Fibroblast of lung (primary cell): Measurements from ENCODE around the gene EFCAB12. TPM values are rescaled to one million over a fixed set of nuclear protein-coding genes. Genes with fewer than 3 reads are reported as not detected.
A peak's percentile ranks its signal among the peaks of the same experiment; 100 is the strongest.

ENCODE experiments used
- DNase-seq, 2 donors: peaks; one replicate each; pipeline versions ENCODE4 v3.0.0 to v3.0.0-alpha.2; 2010; ENCODE audit warnings: low read depth in 2 of 2
- H2AFZ ChIP-seq: 2 replicates; pipeline ENCODE4 v1.5.1; 2012; ENCODE audit warnings: low read length, control low read depth, inconsistent platforms
- H3K27ac ChIP-seq: 2 replicates; pipeline ENCODE4 v1.5.1; 2011; ENCODE audit warnings: low read length, control low read depth; ENCODE audit not compliant: insufficient read depth
- H3K27me3 ChIP-seq: 2 replicates; pipeline ENCODE4 v1.5.1; 2011; ENCODE audit warnings: mild to moderate bottlenecking, low read length; ENCODE audit not compliant: control insufficient read depth, insufficient read depth
- H3K36me3 ChIP-seq: 2 replicates; pipeline ENCODE4 v1.5.1; 2011; ENCODE audit warnings: low read length; ENCODE audit not compliant: control insufficient read depth, insufficient read depth
- H3K4me1 ChIP-seq: 2 replicates; pipeline ENCODE4 v1.5.1; 2011; ENCODE audit warnings: low read length; ENCODE audit not compliant: control insufficient read depth, insufficient read depth; ENCODE audit errors: extremely low read depth
- H3K4me2 ChIP-seq: 2 replicates; pipeline ENCODE4 v1.5.1; 2011; ENCODE audit warnings: low read length, control low read depth; ENCODE audit not compliant: insufficient read depth; ENCODE audit errors: extremely low read depth
- H3K4me3 ChIP-seq, 4 experiments: fragments of 200-600 bp in 1 of 4; sonication (generic) in 1 of 4; replicated peaks in 1 of 4; 2 replicates each; pipeline ENCODE4 v1.5.1; 2011 to 2016; ENCODE audit warnings: low read length in 4 of 4, low read depth in 3 of 4, mild to moderate bottlenecking in 3 of 4, control low read depth in 2 of 4, inconsistent platforms in 1 of 4, mixed read lengths in 1 of 4; ENCODE audit not compliant: insufficient read depth in 1 of 4; ENCODE audit errors: control extremely low read depth in 1 of 4
- H3K79me2 ChIP-seq: 2 replicates; pipeline ENCODE4 v1.5.1; 2012; ENCODE audit warnings: mild to moderate bottlenecking, low read length, inconsistent platforms; ENCODE audit not compliant: control insufficient read depth, insufficient read depth
- H3K9ac ChIP-seq: 2 replicates; pipeline ENCODE4 v1.5.1; 2011; ENCODE audit warnings: mild to moderate bottlenecking, low read length, control low read depth; ENCODE audit not compliant: insufficient read depth
- H3K9me3 ChIP-seq: 2 replicates; pipeline ENCODE4 v1.5.1; 2012; ENCODE audit warnings: low read depth, low read length; ENCODE audit not compliant: control insufficient read depth, insufficient read depth
- H4K20me1 ChIP-seq: 2 replicates; pipeline ENCODE4 v1.5.1; 2011; ENCODE audit warnings: low read length; ENCODE audit not compliant: control insufficient read depth, insufficient read depth; ENCODE audit errors: extremely low read depth
- EZH2 ChIP-seq: IDR thresholded peaks from 2 replicates; pipeline ENCODE4 v1.5.1; 2012; ENCODE audit warnings: low read length, control low read depth, mild to moderate bottlenecking; ENCODE audit errors: missing control alignments
- polyA plus RNA-seq, 2 donors: library from polyadenylated mRNA; depleted of rRNA in 1 of 2; stranded (reverse) in 1 of 2; unstranded in 1 of 2; fragments of >200 nt; gene quantifications; 2 replicates each; pipeline ENCODE4 v1.2.1, GENCODE V29; 2011 to 2012; ENCODE audit warnings: missing spikeins in 1 of 2
- total RNA-seq: library from RNA; depleted of rRNA; stranded (reverse); fragments of >200 nt; gene quantifications from 2 replicates; pipeline ENCODE4 v1.2.1, GENCODE V29; 2014
- TF ChIP-seq, protein P1 (sequence below), 2 donors: IDR thresholded peaks in 1 of 2; conservative IDR thresholded peaks in 1 of 2; 1 replicate in 1 of 2; 2 replicates in 1 of 2; pipeline ENCODE4 v1.5.1; 2011 to 2012; ENCODE audit warnings: low read length in 2 of 2, control low read depth in 1 of 2, inconsistent platforms in 1 of 2, low read depth in 1 of 2, mild to moderate bottlenecking in 1 of 2

Gene EFCAB12
- total and polyA plus RNA-seq, 2 donors (not counting 1 experiment from before 2014, with no cell fraction given) = 0.17 TPM; not detected in 1

DNA sequence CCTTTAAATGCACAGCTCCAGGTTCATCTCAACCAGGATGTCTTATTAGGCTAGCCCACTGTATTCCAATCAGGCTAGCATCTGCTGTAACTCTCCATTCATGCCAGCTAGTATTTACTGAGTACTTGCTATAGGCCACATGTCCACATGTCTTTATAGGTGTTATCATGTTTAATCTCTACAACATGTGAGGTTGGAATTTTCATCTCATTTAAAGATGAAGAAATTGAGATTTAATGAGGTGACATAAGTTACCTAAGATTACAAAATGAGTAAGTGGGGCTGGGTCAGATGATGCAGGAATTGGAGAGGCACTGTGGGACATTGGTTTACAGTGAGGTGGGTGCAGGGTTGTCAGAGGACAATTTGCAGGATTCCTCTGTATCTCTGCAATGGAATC, 14.5 kb upstream of the EFCAB12 start:
- H3K4me3 ChIP-seq = no peak overlapping the region
- no peak for DNase-seq
- H3K79me2 ChIP-seq = peaks cover 22% of the 10 kb centered on the region
- peak overlapping the region; percentile 7 for H3K4me2 ChIP-seq
- TF ChIP-seq, protein P1, sequence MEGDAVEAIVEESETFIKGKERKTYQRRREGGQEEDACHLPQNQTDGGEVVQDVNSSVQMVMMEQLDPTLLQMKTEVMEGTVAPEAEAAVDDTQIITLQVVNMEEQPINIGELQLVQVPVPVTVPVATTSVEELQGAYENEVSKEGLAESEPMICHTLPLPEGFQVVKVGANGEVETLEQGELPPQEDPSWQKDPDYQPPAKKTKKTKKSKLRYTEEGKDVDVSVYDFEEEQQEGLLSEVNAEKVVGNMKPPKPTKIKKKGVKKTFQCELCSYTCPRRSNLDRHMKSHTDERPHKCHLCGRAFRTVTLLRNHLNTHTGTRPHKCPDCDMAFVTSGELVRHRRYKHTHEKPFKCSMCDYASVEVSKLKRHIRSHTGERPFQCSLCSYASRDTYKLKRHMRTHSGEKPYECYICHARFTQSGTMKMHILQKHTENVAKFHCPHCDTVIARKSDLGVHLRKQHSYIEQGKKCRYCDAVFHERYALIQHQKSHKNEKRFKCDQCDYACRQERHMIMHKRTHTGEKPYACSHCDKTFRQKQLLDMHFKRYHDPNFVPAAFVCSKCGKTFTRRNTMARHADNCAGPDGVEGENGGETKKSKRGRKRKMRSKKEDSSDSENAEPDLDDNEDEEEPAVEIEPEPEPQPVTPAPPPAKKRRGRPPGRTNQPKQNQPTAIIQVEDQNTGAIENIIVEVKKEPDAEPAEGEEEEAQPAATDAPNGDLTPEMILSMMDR (conservative IDR thresholded peaks at IDR 0.05 in 1 of 2, IDR thresholded peaks at IDR 0.05 in 1 of 2; ENCODE audit: low read depth in 1 of 2, low read length in 2 of 2) = no peak
- no peak for TF ChIP-seq EZH2
- H3K27ac ChIP-seq = no peak overlapping the region
- peaks cover 10% of the 10 kb centered on the region for H3K4me1 ChIP-seq
- H4K20me1 ChIP-seq = no peaks in the 10 kb centered on the region
- H3K9me3 ChIP-seq = no peaks in the 10 kb centered on the region
- H2AFZ ChIP-seq = no peak overlapping the region
- no peaks in the 10 kb centered on the region for H3K27me3 ChIP-seq
- no peak overlapping the region for H3K9ac ChIP-seq
- H3K36me3 ChIP-seq = no peaks in the 10 kb centered on the region

DNA sequence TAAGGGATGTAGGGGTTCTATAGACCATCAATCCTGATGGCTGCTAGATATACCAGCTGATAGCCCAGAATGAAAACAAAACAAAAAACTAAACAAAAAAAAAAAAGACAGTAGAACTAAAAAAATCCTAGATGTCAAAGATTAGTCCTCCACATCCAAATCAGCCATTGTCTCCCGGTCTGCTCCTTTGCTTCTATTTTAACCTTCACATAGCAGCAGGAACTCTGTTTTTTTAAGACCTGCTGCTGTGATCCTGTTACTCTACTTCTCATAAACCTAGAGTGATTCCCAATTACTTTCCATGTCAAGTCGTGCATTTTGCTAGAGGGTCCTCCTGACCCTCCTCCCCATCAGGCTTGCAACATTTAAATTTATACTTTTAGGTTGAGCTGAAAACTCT, 14.1 kb upstream of the EFCAB12 start:
- Histone ChIP-seq H3K27ac (no peak overlapping the region), H3K9ac (no peak overlapping the region), H3K36me3 (no peaks in the 10 kb centered on the region), H3K27me3 (no peaks in the 10 kb centered on the region), H4K20me1 (no peaks in the 10 kb centered on the region), H3K4me3 (peak overlapping the region in 2 of 4 experiments; percentile 75 to 92), H3K9me3 (no peaks in the 10 kb centered on the region), H3K4me1 (peaks cover 10% of the 10 kb centered on the region), H2AFZ (no peak overlapping the region), H3K79me2 (peaks cover 24% of the 10 kb centered on the region), H3K4me2 (peak overlapping the region; percentile 7)
- TF ChIP-seq, protein P1 (conservative IDR thresholded peaks at IDR 0.05 in 1 of 2, IDR thresholded peaks at IDR 0.05 in 1 of 2; ENCODE audit: low read depth in 1 of 2, low read length in 2 of 2) = no peak
- no peak for TF ChIP-seq EZH2
- no peak for DNase-seq

DNA sequence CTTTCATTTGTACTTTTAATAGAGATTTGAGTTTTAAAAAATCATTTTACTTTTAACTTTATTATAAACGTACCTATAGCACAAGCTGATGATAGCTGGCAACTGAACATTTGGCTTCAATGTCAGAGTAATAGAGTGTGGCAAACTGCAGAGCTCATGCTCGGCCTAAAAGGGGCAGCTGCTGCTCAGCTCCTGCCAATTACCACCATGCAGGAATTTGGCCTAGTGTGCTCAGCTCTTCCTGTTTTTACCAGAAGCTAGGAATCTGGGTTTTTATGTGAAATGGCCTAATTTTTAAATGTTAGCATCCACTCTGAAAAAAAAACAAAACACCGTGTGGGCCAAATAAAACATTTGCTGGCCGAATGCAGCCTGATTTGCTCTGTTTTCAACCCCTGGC, 13.3 kb upstream of the EFCAB12 start:
- H2AFZ ChIP-seq = no peak overlapping the region
- DNase-seq = peak; percentile 62 to 77
- H3K4me2 ChIP-seq = peak overlapping the region; percentile 85
- H3K27me3 ChIP-seq = no peaks in the 10 kb centered on the region
- H3K79me2 ChIP-seq = peaks cover 24% of the 10 kb centered on the region
- no peaks in the 10 kb centered on the region for H4K20me1 ChIP-seq
- H3K4me1 ChIP-seq = peaks cover 10% of the 10 kb centered on the region
- TF ChIP-seq, protein P1 (conservative IDR thresholded peaks at IDR 0.05 in 1 of 2, IDR thresholded peaks at IDR 0.05 in 1 of 2; ENCODE audit: low read depth in 1 of 2, low read length in 2 of 2) = peak in 1 of 2 donors; percentile 23
- no peak for TF ChIP-seq EZH2
- H3K27ac ChIP-seq = peak overlapping the region; percentile 93
- peak overlapping the region in 3 of 4 experiments; percentile 61 to 92 (median 75) for H3K4me3 ChIP-seq
- H3K9me3 ChIP-seq = no peaks in the 10 kb centered on the region
- no peak overlapping the region for H3K9ac ChIP-seq
- no peaks in the 10 kb centered on the region for H3K36me3 ChIP-seq
